OCI-LY7 (cell line): ENCODE results near the gene MRGPRE. TPM values are rescaled to one million over a fixed set of nuclear protein-coding genes. Genes with fewer than 3 reads are reported as not detected.

Experiments used
- BruUV-seq: library from RNA; stranded (reverse); fragments of 400-500 nt; replicated peaks from 2 replicates; lab custom pipeline; 2021; lab: Mats Ljungman, UMichigan
- CTCF ChIA-PET: fragments of 300-600 bp; sonication (Branson Sonifier 250); formaldehyde crosslinking; loops from one replicate; lab custom pipeline; 2022; ENCODE audit warnings: antibody characterized with exemption; ENCODE audit not compliant: unreplicated experiment; lab: Charles Lee
- POLR2A ChIA-PET: fragments of 300-600 bp; sonication (Branson Sonifier 250); formaldehyde crosslinking; loops from one replicate; lab custom pipeline; 2022; ENCODE audit warnings: antibody characterized with exemption; lab: Charles Lee
- DNase-seq: peaks from one replicate; pipeline ENCODE4 v3.0.0-alpha.2; 2015; ENCODE audit warnings: low spot score
- H2AFZ ChIP-seq: fragments of 200-600 bp; sonication (generic), shearing (Covaris generic); 2 replicates; pipeline ENCODE4 v1.6.1; 2014; ENCODE audit warnings: mild to moderate bottlenecking, antibody characterized with exemption, low read length, moderate library complexity
- H3K27ac ChIP-seq: fragments of 200-600 bp; sonication (generic); 2 replicates; pipeline ENCODE4 v1.5.1; 2014; ENCODE audit warnings: mixed run types, low read depth, mild to moderate bottlenecking, moderate library complexity, low read length, inconsistent platforms; ENCODE audit not compliant: poor library complexity, severe bottlenecking
- H3K36me3 ChIP-seq: fragments of 200-600 bp; sonication (generic); 2 replicates; pipeline ENCODE4 v1.6.1; 2014; ENCODE audit warnings: mild to moderate bottlenecking, antibody characterized with exemption, low read length, moderate library complexity, mixed read lengths; ENCODE audit not compliant: insufficient read depth
- H3K4me1 ChIP-seq: fragments of 200-600 bp; sonication (generic); 2 replicates; pipeline ENCODE4 v1.5.1; 2014; ENCODE audit warnings: mild to moderate bottlenecking, low read length; ENCODE audit not compliant: insufficient read depth, poor library complexity, severe bottlenecking
- H3K4me2 ChIP-seq: fragments of 200-600 bp; sonication (generic); 2 replicates; pipeline ENCODE4 v1.6.1; 2014; ENCODE audit warnings: mild to moderate bottlenecking, low read length
- H3K4me3 ChIP-seq: fragments of 200-600 bp; sonication (generic); 2 replicates; pipeline ENCODE4 v1.5.1; 2014; ENCODE audit warnings: mild to moderate bottlenecking, low read depth, low read length; ENCODE audit not compliant: poor library complexity, severe bottlenecking
- H3K79me2 ChIP-seq: fragments of 200-600 bp; sonication (generic); 2 replicates; pipeline ENCODE4 v1.6.1; 2016; ENCODE audit warnings: low read depth, mild to moderate bottlenecking, low read length, moderate library complexity, mixed read lengths; ENCODE audit not compliant: insufficient read depth
- H3K9me2 ChIP-seq: fragments of 200-600 bp; sonication (generic); 2 replicates; pipeline ENCODE4 v1.6.1; 2016; ENCODE audit warnings: mild to moderate bottlenecking, low read length, mixed read lengths; ENCODE audit not compliant: insufficient read depth
- H3K9me3 ChIP-seq: fragments of 200-600 bp; sonication (generic); 2 replicates; pipeline ENCODE4 v1.6.1; 2014; ENCODE audit warnings: mild to moderate bottlenecking, mixed run types, low read length, mixed read lengths
- H4K20me1 ChIP-seq: fragments of 200-600 bp; sonication (generic); 2 replicates; pipeline ENCODE4 v1.6.1; 2014; ENCODE audit warnings: mild to moderate bottlenecking, antibody characterized with exemption, low read length, moderate library complexity, mixed read lengths; ENCODE audit not compliant: insufficient read depth
- EZH2phosphoT487 ChIP-seq: fragments of 200-600 bp; sonication (generic); IDR thresholded peaks from 2 replicates; pipeline ENCODE4 v1.6.1; 2018; ENCODE audit warnings: low read depth, borderline replicate concordance, mild to moderate bottlenecking, mixed run types, antibody characterized with exemption, low read length, moderate library complexity, mixed read lengths
- intact Hi-C: fragments of 100-400 bp; cut with micrococcal nuclease; formaldehyde crosslinking; loops from one replicate; pipeline ENCODE4 v1.10.0; 2022; ENCODE audit not compliant: unreplicated experiment
- total RNA-seq, 2 experiments: library from RNA; depleted of rRNA in 1 of 2; stranded (reverse); fragments of >200 nt in 1 of 2; shearing (Covaris generic) in 1 of 2; gene quantifications; 2 replicates each; pipeline ENCODE4 v1.2.3, GENCODE V29; 2014 to 2022
- TF ChIP-seq, protein P1 (sequence below): fragments of 200-600 bp; sonication (generic); conservative IDR thresholded peaks from 2 replicates; pipeline ENCODE4 v1.5.1; 2014; ENCODE audit warnings: mild to moderate bottlenecking, antibody characterized with exemption, low read length, moderate library complexity, mixed read lengths

MRGPRE gene
- total RNA-seq, 2 experiments from 2014 or later, result not detected

DNA sequence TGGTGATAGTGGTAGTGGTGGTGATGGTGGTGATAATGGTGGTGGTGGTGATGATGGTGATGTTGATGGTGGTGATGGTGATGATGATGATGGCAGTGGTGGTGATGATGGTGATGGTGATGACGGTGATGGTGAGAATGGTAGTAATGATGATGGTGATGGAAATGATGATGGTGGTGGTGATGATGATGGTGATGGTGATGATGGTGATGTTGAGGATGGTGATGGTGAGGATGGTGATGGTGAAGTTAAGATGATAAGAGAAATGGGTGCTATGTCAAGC lies 25.4 kb downstream of the MRGPRE start:
- Histone ChIP-seq H3K9me2 (no peaks in the 10 kb centered on the region), H3K4me1 (no peaks in the 10 kb centered on the region), H4K20me1 (no peaks in the 10 kb centered on the region), H3K4me3 (no peak overlapping the region), H3K79me2 (no peaks in the 10 kb centered on the region), H3K9me3 (no peaks in the 10 kb centered on the region), H3K4me2 (no peak overlapping the region), H3K27ac (no peak overlapping the region), H3K36me3 (no peaks in the 10 kb centered on the region), H2AFZ (no peak overlapping the region)
- intact Hi-C loops, result no loop called here
- TF ChIP-seq, protein P1, sequence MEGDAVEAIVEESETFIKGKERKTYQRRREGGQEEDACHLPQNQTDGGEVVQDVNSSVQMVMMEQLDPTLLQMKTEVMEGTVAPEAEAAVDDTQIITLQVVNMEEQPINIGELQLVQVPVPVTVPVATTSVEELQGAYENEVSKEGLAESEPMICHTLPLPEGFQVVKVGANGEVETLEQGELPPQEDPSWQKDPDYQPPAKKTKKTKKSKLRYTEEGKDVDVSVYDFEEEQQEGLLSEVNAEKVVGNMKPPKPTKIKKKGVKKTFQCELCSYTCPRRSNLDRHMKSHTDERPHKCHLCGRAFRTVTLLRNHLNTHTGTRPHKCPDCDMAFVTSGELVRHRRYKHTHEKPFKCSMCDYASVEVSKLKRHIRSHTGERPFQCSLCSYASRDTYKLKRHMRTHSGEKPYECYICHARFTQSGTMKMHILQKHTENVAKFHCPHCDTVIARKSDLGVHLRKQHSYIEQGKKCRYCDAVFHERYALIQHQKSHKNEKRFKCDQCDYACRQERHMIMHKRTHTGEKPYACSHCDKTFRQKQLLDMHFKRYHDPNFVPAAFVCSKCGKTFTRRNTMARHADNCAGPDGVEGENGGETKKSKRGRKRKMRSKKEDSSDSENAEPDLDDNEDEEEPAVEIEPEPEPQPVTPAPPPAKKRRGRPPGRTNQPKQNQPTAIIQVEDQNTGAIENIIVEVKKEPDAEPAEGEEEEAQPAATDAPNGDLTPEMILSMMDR, result no peak
- TF ChIP-seq EZH2phosphoT487, result no peak
- POLR2A ChIA-PET, result no interaction called here
- BruUV-seq, result no TSS peak
- CTCF ChIA-PET, result no interaction called here
- DNase-seq, result no peak

DNA sequence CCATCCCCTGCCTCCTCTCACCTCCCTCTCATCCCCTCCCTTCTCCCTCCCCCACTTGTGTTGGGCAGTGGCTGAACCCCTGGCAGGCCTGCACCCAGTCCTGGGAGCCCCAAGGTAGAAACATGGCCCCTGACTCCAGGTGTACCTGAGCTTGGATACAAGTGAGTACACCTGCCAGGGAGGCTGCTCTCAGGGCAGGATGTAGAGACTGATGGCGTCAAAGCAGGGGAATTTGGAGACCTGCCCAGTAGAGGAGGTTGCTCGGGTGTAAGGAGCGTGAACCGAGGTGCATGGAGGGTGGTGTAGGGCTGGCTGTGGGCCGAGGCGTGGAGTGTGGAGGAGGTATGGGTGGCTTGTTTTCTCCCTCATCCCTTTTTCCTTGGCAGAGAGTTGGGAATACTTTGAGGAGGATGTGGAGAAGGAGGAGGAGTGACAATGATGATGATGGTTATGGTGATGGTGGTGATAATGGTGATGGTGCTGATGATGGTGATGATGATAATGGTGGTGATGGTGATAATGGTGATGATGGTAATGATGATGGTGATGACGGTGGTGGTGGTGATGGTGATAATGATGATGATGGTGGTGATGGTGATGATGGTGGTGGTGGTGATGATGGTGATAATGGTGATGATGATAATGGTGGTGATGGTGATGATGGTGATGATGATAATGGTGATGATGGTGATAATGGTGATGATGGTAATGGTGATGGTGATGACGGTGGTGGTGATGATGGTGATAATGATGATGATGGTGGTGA lies 25.9 kb downstream of the MRGPRE start:
- H4K20me1 ChIP-seq, result no peaks in the 10 kb centered on the region
- no TSS peak for BruUV-seq
- no peak overlapping the region for H3K4me2 ChIP-seq
- no peak overlapping the region for H3K27ac ChIP-seq
- no peaks in the 10 kb centered on the region for H3K79me2 ChIP-seq
- H3K4me3 ChIP-seq, result no peak overlapping the region
- H3K36me3 ChIP-seq, result no peaks in the 10 kb centered on the region
- no peaks in the 10 kb centered on the region for H3K4me1 ChIP-seq
- TF ChIP-seq EZH2phosphoT487, result no peak
- TF ChIP-seq, protein P1, result no peak
- H3K9me3 ChIP-seq, result no peaks in the 10 kb centered on the region
- intact Hi-C loops, result no loop called here
- ChIA-PET CTCF (no interaction called here), POLR2A (no interaction called here)
- H3K9me2 ChIP-seq, result no peaks in the 10 kb centered on the region
- no peak overlapping the region for H2AFZ ChIP-seq
- no peak for DNase-seq

DNA sequence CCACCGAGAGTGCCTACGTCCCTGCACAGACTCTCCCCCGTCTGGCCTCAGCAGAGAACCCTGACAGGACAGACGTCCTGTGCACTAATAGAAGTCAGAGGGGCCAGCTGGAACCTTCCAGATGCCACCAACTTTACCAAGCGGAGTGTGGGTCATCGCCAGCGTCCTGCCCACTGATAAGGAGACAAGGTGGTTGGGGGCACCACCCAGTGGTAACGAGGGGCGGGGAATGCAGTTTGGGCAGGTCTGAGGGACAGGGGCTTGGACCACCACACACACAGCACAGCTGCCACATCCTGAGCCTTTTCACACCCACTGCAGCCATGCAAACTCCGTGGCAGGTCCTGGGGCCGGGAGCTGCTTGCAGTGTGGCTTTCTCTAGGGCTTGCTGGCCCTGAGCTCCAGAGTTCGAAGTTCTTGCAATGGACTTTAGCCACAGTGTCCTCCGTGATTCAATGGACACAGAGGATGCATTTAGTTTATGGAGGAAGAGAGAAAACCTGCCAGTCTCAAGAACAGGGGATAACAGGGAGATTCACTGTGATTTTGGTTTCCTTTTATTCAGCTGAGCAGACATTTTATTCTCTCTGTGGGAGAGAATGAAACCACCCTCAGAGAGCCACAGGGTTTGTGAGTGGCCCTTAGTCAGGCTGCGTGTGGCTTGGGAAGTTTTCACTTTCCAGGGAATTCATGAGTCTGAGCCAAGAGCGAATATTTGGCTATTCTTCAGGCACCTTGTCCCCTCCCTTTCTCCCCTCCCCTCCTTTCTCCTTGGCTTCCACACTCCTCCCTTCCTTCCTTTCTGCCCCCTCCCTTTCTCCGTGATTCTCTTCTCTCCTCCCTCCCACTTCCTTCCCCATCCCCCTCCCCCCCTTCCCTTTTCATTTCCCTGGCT lies 26.7 kb downstream of the MRGPRE start:
- BruUV-seq, result no TSS peak
- TF ChIP-seq EZH2phosphoT487, result no peak
- TF ChIP-seq, protein P1, result no peak
- H3K4me2 ChIP-seq, result no peak overlapping the region
- H3K9me3 ChIP-seq, result no peaks in the 10 kb centered on the region
- H3K4me3 ChIP-seq, result no peak overlapping the region
- no peaks in the 10 kb centered on the region for H3K36me3 ChIP-seq
- intact Hi-C loops, result no loop called here
- no peaks in the 10 kb centered on the region for H3K79me2 ChIP-seq
- POLR2A ChIA-PET, result no interaction called here
- H3K27ac ChIP-seq, result no peak overlapping the region
- H3K4me1 ChIP-seq, result no peaks in the 10 kb centered on the region
- CTCF ChIA-PET, result no interaction called here
- no peak for DNase-seq
- no peaks in the 10 kb centered on the region for H4K20me1 ChIP-seq
- H3K9me2 ChIP-seq, result no peaks in the 10 kb centered on the region
- H2AFZ ChIP-seq, result no peak overlapping the region
